ENCODE measurements around the gene TTBK2. TPM values are rescaled to one million over a fixed set of nuclear protein-coding genes. Genes with fewer than 3 reads are reported as not detected.

The TTBK2 gene
- total RNA-seq, 1 experiment from 2014 or later, result 10.6 TPM

- intact Hi-C loops (cut with micrococcal nuclease), result no loop called here
- no peak for ATAC-seq
- ChIA-PET RAD21 (ENCODE audit: low non-redundant PET in 1 of 2, low total read pairs in 2 of 2, uncharacterized antibody in 2 of 2, unreplicated experiment in 2 of 2) (no interaction called here), CTCF (no interaction called here), POLR2A (no interaction called here)
- no peaks in the 10 kb centered on the region; a peak in 1 of 4 replicates for H3K36me3 ChIP-seq (ENCODE audit: control insufficient read depth in 1 of 2, insufficient read depth in 2 of 2, low read length in 2 of 2)
- no peak for DNase-seq (ENCODE audit: low read depth, low spot score)
- no peak overlapping the region for H3K4me2 ChIP-seq (ENCODE audit: low read length)
- H3K27ac ChIP-seq (ENCODE audit: low read depth, low read length), result no peak overlapping the region
- no peaks in the 10 kb centered on the region for H3K27me3 ChIP-seq (ENCODE audit: insufficient read depth, low read length)
- no peaks in the 10 kb centered on the region for H4K20me1 ChIP-seq (ENCODE audit: insufficient read depth)
- no peak overlapping the region for H3K9ac ChIP-seq (ENCODE audit: low read length)
- no peaks in the 10 kb centered on the region for H3K79me2 ChIP-seq (ENCODE audit: insufficient read depth, low read length)
- no peaks in the 10 kb centered on the region for H3K9me2 ChIP-seq (ENCODE audit: insufficient read depth)
- H2AFZ ChIP-seq (ENCODE audit: low read depth, low read length, poor library complexity, severe bottlenecking), result no peak overlapping the region
- H3K9me3 ChIP-seq (ENCODE audit: control insufficient read depth in 1 of 2, insufficient read depth in 1 of 2, low read depth in 1 of 2, low read length in 2 of 2), result no peaks in the 10 kb centered on the region
- TF ChIP-seq EZH2phosphoT487 (IDR thresholded peaks at IDR 0.05; ENCODE audit: borderline replicate concordance) (no peak), CBX3 (IDR thresholded peaks at IDR 0.05; ENCODE audit: low read depth) (no peak)
- H3K4me1 ChIP-seq (ENCODE audit: control insufficient read depth in 1 of 2, insufficient read depth in 2 of 2, low read length in 2 of 2), result no peaks in the 10 kb centered on the region
- H3K4me3 ChIP-seq (replicated peaks in 1 of 2; ENCODE audit: low read depth in 1 of 2, low read length in 2 of 2), result no peak overlapping the region
- no TSS peak for BruUV-seq (replicated peaks)
These were observed 227.1 kb downstream of the TTBK2 start for GRCh38 chr15:42693496-42693895.

- Histone ChIP-seq H4K20me1 (ENCODE audit: insufficient read depth) (no peaks in the 10 kb centered on the region), H3K4me2 (ENCODE audit: low read length) (no peak overlapping the region), H3K27ac (ENCODE audit: low read depth, low read length) (no peak overlapping the region), H3K79me2 (ENCODE audit: insufficient read depth, low read length) (no peaks in the 10 kb centered on the region), H3K9me3 (ENCODE audit: control insufficient read depth in 1 of 2, insufficient read depth in 1 of 2, low read depth in 1 of 2, low read length in 2 of 2) (no peaks in the 10 kb centered on the region), H3K36me3 (ENCODE audit: control insufficient read depth in 1 of 2, insufficient read depth in 2 of 2, low read length in 2 of 2) (no peaks in the 10 kb centered on the region; a peak in 1 of 4 replicates), H3K4me1 (ENCODE audit: control insufficient read depth in 1 of 2, insufficient read depth in 2 of 2, low read length in 2 of 2) (no peaks in the 10 kb centered on the region), H3K4me3 (replicated peaks in 1 of 2; ENCODE audit: low read depth in 1 of 2, low read length in 2 of 2) (no peak overlapping the region), H3K9me2 (ENCODE audit: insufficient read depth) (no peaks in the 10 kb centered on the region), H3K27me3 (ENCODE audit: insufficient read depth, low read length) (no peaks in the 10 kb centered on the region), H2AFZ (ENCODE audit: low read depth, low read length, poor library complexity, severe bottlenecking) (no peak overlapping the region), H3K9ac (ENCODE audit: low read length) (no peak overlapping the region)
- TF ChIP-seq EGR1 (IDR thresholded peaks at IDR 0.05; ENCODE audit: low read depth), result no peak
- TF ChIP-seq YY1 (IDR thresholded peaks at IDR 0.05; ENCODE audit: extremely low read depth, insufficient replicate concordance, low read depth, low read length), result no peak
- TF ChIP-seq POLR2A (IDR thresholded peaks at IDR 0.05; ENCODE audit: borderline replicate concordance, extremely low read depth, insufficient read depth, insufficient read length), result no peak
- no peak for TF ChIP-seq CBX3 (IDR thresholded peaks at IDR 0.05; ENCODE audit: low read depth)
- TF ChIP-seq RAD21 (IDR thresholded peaks at IDR 0.05; ENCODE audit: low read depth), result no peak
- no peak for TF ChIP-seq ATF3 (IDR thresholded peaks at IDR 0.05)
- no peak for TF ChIP-seq ZBTB33 (IDR thresholded peaks at IDR 0.05; ENCODE audit: extremely low read depth, insufficient replicate concordance, low read length)
- TF ChIP-seq SIN3A (IDR thresholded peaks at IDR 0.05; ENCODE audit: low read depth), result no peak
- TF ChIP-seq EZH2phosphoT487 (IDR thresholded peaks at IDR 0.05; ENCODE audit: borderline replicate concordance), result no peak
- no peak for TF ChIP-seq REST (IDR thresholded peaks at IDR 0.05; ENCODE audit: low read depth)
- TF ChIP-seq SP1 (IDR thresholded peaks at IDR 0.05; ENCODE audit: low read depth), result no peak
- RAD21 ChIA-PET (ENCODE audit: low non-redundant PET in 1 of 2, low total read pairs in 2 of 2, uncharacterized antibody in 2 of 2, unreplicated experiment in 2 of 2), result no interaction called here
- CTCF ChIA-PET, result no interaction called here
- ATAC-seq, result no peak
- DNase-seq (ENCODE audit: low read depth, low spot score), result no peak
- BruUV-seq (replicated peaks), result no TSS peak
- intact Hi-C loops (cut with micrococcal nuclease), result no loop called here
- POLR2A ChIA-PET, result no interaction called here
These were observed 227.6 kb downstream of the TTBK2 start for GRCh38 chr15:42692997-42693396.
